ENCODE data around the gene HOXD8. TPM values are rescaled to one million over a fixed set of nuclear protein-coding genes. Genes with fewer than 3 reads are reported as not detected.

Gene HOXD8
- polyA plus RNA-seq, 1 of the 3 experiments (the other 2 are of a cell fraction) = 6.4 TPM

GRCh38 chr2:176135035-176135440 lies 5.5 kb downstream of the HOXD8 start (continued):
- TF ChIP-seq ZBTB33 (IDR thresholded peaks at IDR 0.05; ENCODE audit: borderline replicate concordance, low read depth) = no peak
- TF ChIP-seq JUND (IDR thresholded peaks at IDR 0.05) = no peak
- no peak for TF ChIP-seq USF1 (IDR thresholded peaks at IDR 0.05; ENCODE audit: borderline replicate concordance, low read depth)
- no peak for TF ChIP-seq YY1 (IDR thresholded peaks at IDR 0.05; ENCODE audit: low read depth)
- TF ChIP-seq GABPA (IDR thresholded peaks at IDR 0.05; ENCODE audit: low read depth) = no peak
- TF ChIP-seq TCF12 (IDR thresholded peaks at IDR 0.05) = peak; percentile 54
- no peak for TF ChIP-seq CHD2 (IDR thresholded peaks at IDR 0.05; ENCODE audit: low read length, partially characterized antibody)
- TF ChIP-seq IRF3 (IDR thresholded peaks at IDR 0.05; ENCODE audit: low read depth, low read length) = no peak
- TF ChIP-seq SMC3 (IDR thresholded peaks at IDR 0.05; ENCODE audit: low read depth, low read length) = peak; percentile 40; the same call in 1 of the 2 replicates
- TF ChIP-seq MEF2A (IDR thresholded peaks at IDR 0.05; ENCODE audit: borderline replicate concordance, low read depth) = no peak

- ChIA-PET CTCF (interaction anchor here (0.9 to 26.1 kb wide), 11 partner anchors 12 to 1012 kb away, joined by 3 to 1047 read pairs (median 8); partner anchors contain the start of gene HOXD9), POLR2A (interaction anchor here (0.5 to 2.6 kb wide), 15 partner anchors 9 to 620 kb away, joined by 3 to 16 read pairs (median 5); partner anchors contain the start of genes HOXD3 and HOXD9)
- Histone ChIP-seq H3K79me2 (ENCODE audit: insufficient read depth) (peaks cover 47% of the 10 kb centered on the region), H2AFZ (ENCODE audit: low read depth) (peak overlapping the region; percentile 61), H3K4me3 (ENCODE audit: low read depth in 2 of 2, low read length in 1 of 2) (peak overlapping the region; percentile 83 to 86), H3K9me2 (no peaks in the 10 kb centered on the region), H3K36me3 (replicated peaks in 1 of 2; ENCODE audit: control insufficient read depth in 1 of 2, insufficient read depth in 2 of 2, low read length in 1 of 2) (no peaks in the 10 kb centered on the region), H3K4me1 (ENCODE audit: control insufficient read depth in 1 of 2, insufficient read depth in 2 of 2, low read depth in 1 of 2, low read length in 1 of 2) (peaks cover 33 to 59% of the 10 kb centered on the region in 2 experiments), H3K27ac (ENCODE audit: low read depth in 2 of 2, low read length in 1 of 2) (peak overlapping the region; percentile 63 to 92), H3K9ac (peak overlapping the region; percentile 94), H3F3A (replicated peaks; ENCODE audit: insufficient read depth) (peaks cover 33% of the 10 kb centered on the region), H4K20me1 (ENCODE audit: insufficient read depth) (no peaks in the 10 kb centered on the region), H3K4me2 (peak overlapping the region; percentile 96), H3K9me3 (no peaks in the 10 kb centered on the region), H3K27me3 (ENCODE audit: insufficient read depth) (no peaks in the 10 kb centered on the region)
- DNase-seq = peak; percentile 75
- 10% methylated on average over 20 of the region's 71 CpGs for WGBS (ENCODE audit: low lambda C conversion rate)
- TF ChIP-seq USF1 (IDR thresholded peaks at IDR 0.05; ENCODE audit: borderline replicate concordance, low read depth) = peak; percentile 76; the same call in 1 of the 2 replicates
- TF ChIP-seq ZBTB33 (IDR thresholded peaks at IDR 0.05; ENCODE audit: borderline replicate concordance, low read depth) = no peak
- 0 out of 2 replicates have a peak, but pooled peaks have one; percentile 30 for TF ChIP-seq USF2 (IDR thresholded peaks at IDR 0.05; ENCODE audit: borderline replicate concordance, low read depth, low read length)
- no peak for TF ChIP-seq GABPA (IDR thresholded peaks at IDR 0.05; ENCODE audit: low read depth)
- peak; percentile 12; the same call in 1 of the 2 replicates for TF ChIP-seq CTCF (IDR thresholded peaks at IDR 0.05)
- peak; percentile 22; the same call in 1 of the 2 replicates for TF ChIP-seq POLR2AphosphoS5 (IDR thresholded peaks at IDR 0.05; ENCODE audit: low read depth, low read length)
- TF ChIP-seq RXRA (IDR thresholded peaks at IDR 0.05; ENCODE audit: borderline replicate concordance, low read depth) = no peak
- peak; percentile 83 for TF ChIP-seq YY1 (IDR thresholded peaks at IDR 0.05; ENCODE audit: low read depth)
Measured at GRCh38 chr2:176136374-176137251, 7.1 kb downstream of the HOXD8 start.

All from SK-N-SH (cell line).